GM10266 (cell line): Measurements from ENCODE around the gene XAGE2.

ENCODE experiments used
- DNase-seq: peaks from one replicate; pipeline ENCODE4 v3.0.0; 2012; ENCODE audit errors: extremely low spot score
- TF ChIP-seq, protein P1 (sequence below): IDR thresholded peaks from 2 replicates; pipeline ENCODE4 v1.5.1; 2012; ENCODE audit warnings: mild to moderate bottlenecking, low read depth; ENCODE audit not compliant: control insufficient read depth, insufficient read depth; ENCODE audit errors: missing control alignments

Gene XAGE2

DNA sequence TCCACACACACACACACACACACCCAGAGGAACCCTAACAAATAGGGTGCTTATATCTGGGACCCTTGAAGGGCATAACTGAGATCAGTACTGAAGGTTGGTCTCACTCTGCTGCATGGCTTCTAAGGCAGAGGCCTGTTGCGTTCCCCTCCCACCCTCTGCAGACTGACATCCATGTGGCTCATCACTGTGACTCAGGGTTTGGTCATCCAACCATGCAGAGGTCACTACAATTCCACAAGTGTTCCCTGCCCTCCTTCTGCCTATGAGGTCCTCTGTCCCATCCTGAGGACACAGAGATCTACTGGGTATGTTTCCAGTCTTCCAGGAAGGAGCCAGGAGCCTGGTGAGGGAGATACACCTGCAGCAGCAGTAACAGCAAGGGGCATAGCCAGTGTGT lies 55.8 kb downstream of the XAGE2 start:
- no peak for DNase-seq
- TF ChIP-seq, protein P1, sequence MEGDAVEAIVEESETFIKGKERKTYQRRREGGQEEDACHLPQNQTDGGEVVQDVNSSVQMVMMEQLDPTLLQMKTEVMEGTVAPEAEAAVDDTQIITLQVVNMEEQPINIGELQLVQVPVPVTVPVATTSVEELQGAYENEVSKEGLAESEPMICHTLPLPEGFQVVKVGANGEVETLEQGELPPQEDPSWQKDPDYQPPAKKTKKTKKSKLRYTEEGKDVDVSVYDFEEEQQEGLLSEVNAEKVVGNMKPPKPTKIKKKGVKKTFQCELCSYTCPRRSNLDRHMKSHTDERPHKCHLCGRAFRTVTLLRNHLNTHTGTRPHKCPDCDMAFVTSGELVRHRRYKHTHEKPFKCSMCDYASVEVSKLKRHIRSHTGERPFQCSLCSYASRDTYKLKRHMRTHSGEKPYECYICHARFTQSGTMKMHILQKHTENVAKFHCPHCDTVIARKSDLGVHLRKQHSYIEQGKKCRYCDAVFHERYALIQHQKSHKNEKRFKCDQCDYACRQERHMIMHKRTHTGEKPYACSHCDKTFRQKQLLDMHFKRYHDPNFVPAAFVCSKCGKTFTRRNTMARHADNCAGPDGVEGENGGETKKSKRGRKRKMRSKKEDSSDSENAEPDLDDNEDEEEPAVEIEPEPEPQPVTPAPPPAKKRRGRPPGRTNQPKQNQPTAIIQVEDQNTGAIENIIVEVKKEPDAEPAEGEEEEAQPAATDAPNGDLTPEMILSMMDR: no peak
